Karpas-422 (cell line): ENCODE results near the gene TIMM44. TPM values are rescaled to one million over a fixed set of nuclear protein-coding genes. Genes with fewer than 3 reads are reported as not detected.

ENCODE experiments used
- DNase-seq: peaks from one replicate; pipeline ENCODE4 v3.0.0-alpha.2; 2015
- H2AFZ ChIP-seq: fragments of 200-600 bp; sonication (generic); 2 replicates; pipeline ENCODE4 v1.6.1; 2014; ENCODE audit warnings: antibody characterized with exemption, low read length, mixed read lengths
- H3K27ac ChIP-seq: fragments of 200-600 bp; sonication (generic); 2 replicates; pipeline ENCODE4 v1.5.1; 2014; ENCODE audit warnings: mild to moderate bottlenecking, low read length, moderate library complexity
- H3K27me3 ChIP-seq: fragments of 200-600 bp; sonication (generic); 2 replicates; pipeline ENCODE4 v1.6.1; 2014; ENCODE audit warnings: low read length, mixed read lengths
- H3K36me3 ChIP-seq: fragments of 200-600 bp; sonication (generic); 2 replicates; pipeline ENCODE4 v1.6.1; 2014; ENCODE audit warnings: low read length, mixed read lengths; ENCODE audit not compliant: insufficient read depth
- H3K4me1 ChIP-seq: fragments of 200-600 bp; sonication (generic); 2 replicates; pipeline ENCODE4 v1.6.1; 2014; ENCODE audit warnings: mild to moderate bottlenecking, low read length, mixed read lengths
- H3K4me2 ChIP-seq: fragments of 200-600 bp; sonication (generic); 2 replicates; pipeline ENCODE4 v1.6.1; 2014; ENCODE audit warnings: low read length, low read depth, mild to moderate bottlenecking; ENCODE audit not compliant: poor library complexity, severe bottlenecking
- H3K4me3 ChIP-seq: fragments of 200-600 bp; sonication (generic); 2 replicates; pipeline ENCODE4 v1.5.1; 2014; ENCODE audit warnings: mild to moderate bottlenecking, antibody characterized with exemption, low read length, mixed read lengths
- H3K79me2 ChIP-seq: fragments of 200-600 bp; sonication (generic); 2 replicates; pipeline ENCODE4 v1.6.1; 2014; ENCODE audit warnings: mild to moderate bottlenecking, low read length, mixed read lengths
- H3K9ac ChIP-seq: fragments of 200-600 bp; sonication (generic); 2 replicates; pipeline ENCODE4 v1.6.0; 2014; ENCODE audit warnings: low read length
- H3K9me2 ChIP-seq: fragments of 200-600 bp; sonication (generic), shearing (Covaris generic); replicated peaks from 2 replicates; pipeline ENCODE4 v1.6.0; 2014; ENCODE audit warnings: mild to moderate bottlenecking, low read length, moderate library complexity; ENCODE audit not compliant: insufficient read depth
- H3K9me3 ChIP-seq: fragments of 300-700, 200-600 bp; sonication (generic); 2 replicates; pipeline ENCODE4 v1.6.1; 2014; ENCODE audit warnings: low read length, mixed read lengths
- H4K20me1 ChIP-seq: fragments of 200-600 bp; sonication (generic); 2 replicates; pipeline ENCODE4 v1.6.1; 2014; ENCODE audit warnings: mild to moderate bottlenecking, antibody characterized with exemption, low read length, low read depth; ENCODE audit not compliant: insufficient read depth
- total RNA-seq: library from RNA; depleted of rRNA; stranded (reverse); fragments of >200 nt; shearing (Covaris generic); gene quantifications from 2 replicates; pipeline ENCODE4 v1.2.3, GENCODE V29; 2014; ENCODE audit warnings: low replicate concordance

TIMM44 gene
- total RNA-seq, 1 experiment from 2014 or later, result 43.7 TPM

DNA sequence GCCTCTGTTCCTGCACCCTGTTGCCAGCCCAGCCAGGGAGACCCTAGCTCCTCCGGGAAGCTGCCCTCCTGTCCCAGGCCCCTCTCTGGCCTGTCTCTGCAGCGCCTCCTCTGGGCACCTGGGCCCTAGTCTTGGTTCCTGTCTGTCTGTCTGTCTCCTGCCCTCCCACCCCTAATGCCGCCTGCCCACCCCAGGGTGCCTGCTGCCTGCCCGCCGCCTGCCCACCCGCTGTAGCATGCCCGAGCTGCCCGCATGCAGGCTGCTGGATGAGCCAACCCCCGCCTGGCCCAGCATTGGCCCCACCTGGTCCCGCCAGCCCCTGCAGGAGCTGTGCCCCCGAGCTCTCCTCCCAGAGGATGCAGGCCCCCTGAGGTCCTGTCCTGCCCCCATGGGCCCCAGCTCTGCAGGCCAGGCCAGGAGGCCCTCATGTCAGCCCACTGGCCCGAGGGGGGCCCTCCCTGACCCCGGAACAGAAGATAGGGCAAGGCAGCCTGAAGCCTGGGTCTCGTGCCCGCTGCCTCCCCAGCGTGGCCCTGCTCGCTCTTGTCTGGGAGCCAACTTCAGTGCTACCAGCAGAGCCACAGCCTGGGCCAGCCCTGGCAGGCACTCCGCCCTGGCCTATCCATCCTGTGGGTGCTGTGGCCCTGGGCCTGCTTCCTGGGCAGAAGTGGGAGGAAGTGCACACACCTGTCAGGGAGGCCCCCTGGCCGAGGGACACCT lies 34.6 kb downstream of the TIMM44 start:
- no peaks in the 10 kb centered on the region for H3K9me3 ChIP-seq
- H3K9ac ChIP-seq, result no peak overlapping the region

DNA sequence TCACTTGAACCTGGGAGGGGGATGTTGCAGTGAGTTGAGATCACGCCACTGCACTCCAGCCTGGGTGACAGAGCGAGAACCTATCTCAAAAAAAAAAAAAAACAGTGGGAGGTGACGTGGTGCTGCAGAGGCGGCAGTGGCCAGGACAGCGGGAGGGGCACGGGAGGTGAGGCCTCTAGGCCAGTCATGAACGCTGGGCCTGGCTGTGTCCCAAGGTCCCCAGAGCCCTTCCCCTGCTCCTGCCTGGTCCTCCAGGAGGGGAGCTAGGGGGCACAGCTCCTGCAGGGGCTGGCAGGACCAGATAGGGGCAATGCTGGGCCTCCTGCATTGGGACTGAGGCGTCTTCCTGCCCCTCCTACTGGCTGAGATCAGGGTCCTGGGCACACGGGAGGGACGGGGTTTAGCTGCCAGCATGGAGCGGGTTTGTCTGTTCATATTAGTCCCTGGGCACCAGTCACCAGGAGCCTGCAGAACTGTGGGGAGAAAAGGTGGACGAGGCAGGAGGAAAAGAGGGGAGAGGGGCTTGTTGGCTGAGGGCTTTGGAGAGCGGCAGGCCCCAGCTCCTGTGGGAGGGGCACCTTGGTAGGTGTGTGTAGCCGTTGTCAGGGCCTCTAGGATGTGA lies 35.3 kb downstream of the TIMM44 start:
- H3K9me3 ChIP-seq, result no peaks in the 10 kb centered on the region
- H3K27me3 ChIP-seq, result no peaks in the 10 kb centered on the region
- no peak for DNase-seq
- peaks cover 27% of the 10 kb centered on the region for H3K79me2 ChIP-seq
- H3K9ac ChIP-seq, result no peak overlapping the region
- H3K4me3 ChIP-seq, result no peak overlapping the region
- H3K9me2 ChIP-seq, result no peaks in the 10 kb centered on the region
- H4K20me1 ChIP-seq, result no peaks in the 10 kb centered on the region; the same call in 1 of the 2 replicates
- H3K4me2 ChIP-seq, result no peak overlapping the region
- no peak overlapping the region for H2AFZ ChIP-seq
- H3K27ac ChIP-seq, result no peak overlapping the region
- H3K36me3 ChIP-seq, result no peaks in the 10 kb centered on the region
- H3K4me1 ChIP-seq, result peaks cover 11% of the 10 kb centered on the region

More for the DNA sequence above, 34.6 kb downstream of the TIMM44 start:
- Histone ChIP-seq H3K79me2 (peaks cover 27% of the 10 kb centered on the region), H2AFZ (no peak overlapping the region), H3K4me2 (no peak overlapping the region), H3K27me3 (no peaks in the 10 kb centered on the region), H3K9me2 (no peaks in the 10 kb centered on the region), H4K20me1 (no peaks in the 10 kb centered on the region; the same call in 1 of the 2 replicates), H3K4me1 (peaks cover 9% of the 10 kb centered on the region), H3K36me3 (no peaks in the 10 kb centered on the region), H3K27ac (no peak overlapping the region), H3K4me3 (no peak overlapping the region)
- DNase-seq, result no peak

GRCh38 chr19:7907544-7907943 lies 35.9 kb downstream of the TIMM44 start:
- no peak overlapping the region for H3K4me3 ChIP-seq
- no peak overlapping the region for H3K4me2 ChIP-seq
- H2AFZ ChIP-seq, result no peak overlapping the region
- H3K27ac ChIP-seq, result no peak overlapping the region
- H3K79me2 ChIP-seq, result peaks cover 27% of the 10 kb centered on the region
- no peaks in the 10 kb centered on the region for H3K9me3 ChIP-seq
- H3K4me1 ChIP-seq, result peaks cover 17% of the 10 kb centered on the region
- no peaks in the 10 kb centered on the region for H3K36me3 ChIP-seq
- H3K9me2 ChIP-seq, result no peaks in the 10 kb centered on the region
- no peaks in the 10 kb centered on the region for H3K27me3 ChIP-seq
- DNase-seq, result no peak
- no peak overlapping the region for H3K9ac ChIP-seq
- H4K20me1 ChIP-seq, result no peaks in the 10 kb centered on the region; the same call in 1 of the 2 replicates

- Histone ChIP-seq H3K9ac (no peak overlapping the region), H2AFZ (no peak overlapping the region), H3K4me1 (peaks cover 19% of the 10 kb centered on the region), H3K36me3 (no peaks in the 10 kb centered on the region), H3K27me3 (no peaks in the 10 kb centered on the region), H3K9me3 (no peaks in the 10 kb centered on the region), H3K9me2 (no peaks in the 10 kb centered on the region), H3K27ac (no peak overlapping the region), H3K79me2 (peaks cover 27% of the 10 kb centered on the region), H3K4me2 (no peak overlapping the region), H4K20me1 (no peaks in the 10 kb centered on the region; the same call in 1 of the 2 replicates), H3K4me3 (no peak overlapping the region)
- DNase-seq, result no peak
These were observed 36.3 kb downstream of the TIMM44 start for GRCh38 chr19:7907122-7907521.

- H3K4me3 ChIP-seq, result no peak overlapping the region
- 0 out of 2 replicates have a peak overlapping the region, but pooled peaks have one; percentile 10 for H3K9ac ChIP-seq
- no peak overlapping the region for H2AFZ ChIP-seq
- H3K79me2 ChIP-seq, result peaks cover 27% of the 10 kb centered on the region
- no peaks in the 10 kb centered on the region for H3K27me3 ChIP-seq
- no peak overlapping the region for H3K4me2 ChIP-seq
- no peak for DNase-seq
- no peaks in the 10 kb centered on the region for H3K9me3 ChIP-seq
- H3K36me3 ChIP-seq, result no peaks in the 10 kb centered on the region
- H3K4me1 ChIP-seq, result peaks cover 19% of the 10 kb centered on the region
- no peaks in the 10 kb centered on the region for H3K9me2 ChIP-seq
- H4K20me1 ChIP-seq, result no peaks in the 10 kb centered on the region; the same call in 1 of the 2 replicates
- H3K27ac ChIP-seq, result no peak overlapping the region
These were observed 37.6 kb downstream of the TIMM44 start for GRCh38 chr19:7905859-7906258.

DNA sequence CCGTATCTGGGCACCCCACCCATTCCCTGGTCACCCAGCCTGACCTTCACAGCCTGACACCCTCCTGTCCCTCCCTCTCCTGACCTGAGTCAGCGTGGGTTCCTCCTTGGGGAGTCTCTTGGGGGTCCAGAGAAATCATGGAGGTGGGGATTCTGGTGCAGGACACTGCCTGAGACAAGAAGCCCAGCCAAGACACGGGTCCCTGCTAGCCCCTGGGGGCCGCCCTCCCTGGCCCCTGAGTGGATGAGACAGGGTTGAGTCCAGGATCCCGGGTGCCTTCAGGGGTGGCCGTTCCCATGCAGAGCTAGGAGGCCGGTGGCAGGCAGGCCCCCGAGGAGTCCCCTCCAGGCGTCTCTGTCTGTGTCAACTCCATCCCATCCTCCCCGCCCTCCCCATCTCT lies 38.2 kb downstream of the TIMM44 start:
- Histone ChIP-seq H3K4me3 (peak overlapping the region; percentile 97; the same call in 1 of the 2 replicates), H3K4me1 (peaks cover 19% of the 10 kb centered on the region), H3K4me2 (peak overlapping the region; percentile 94)

DNA sequence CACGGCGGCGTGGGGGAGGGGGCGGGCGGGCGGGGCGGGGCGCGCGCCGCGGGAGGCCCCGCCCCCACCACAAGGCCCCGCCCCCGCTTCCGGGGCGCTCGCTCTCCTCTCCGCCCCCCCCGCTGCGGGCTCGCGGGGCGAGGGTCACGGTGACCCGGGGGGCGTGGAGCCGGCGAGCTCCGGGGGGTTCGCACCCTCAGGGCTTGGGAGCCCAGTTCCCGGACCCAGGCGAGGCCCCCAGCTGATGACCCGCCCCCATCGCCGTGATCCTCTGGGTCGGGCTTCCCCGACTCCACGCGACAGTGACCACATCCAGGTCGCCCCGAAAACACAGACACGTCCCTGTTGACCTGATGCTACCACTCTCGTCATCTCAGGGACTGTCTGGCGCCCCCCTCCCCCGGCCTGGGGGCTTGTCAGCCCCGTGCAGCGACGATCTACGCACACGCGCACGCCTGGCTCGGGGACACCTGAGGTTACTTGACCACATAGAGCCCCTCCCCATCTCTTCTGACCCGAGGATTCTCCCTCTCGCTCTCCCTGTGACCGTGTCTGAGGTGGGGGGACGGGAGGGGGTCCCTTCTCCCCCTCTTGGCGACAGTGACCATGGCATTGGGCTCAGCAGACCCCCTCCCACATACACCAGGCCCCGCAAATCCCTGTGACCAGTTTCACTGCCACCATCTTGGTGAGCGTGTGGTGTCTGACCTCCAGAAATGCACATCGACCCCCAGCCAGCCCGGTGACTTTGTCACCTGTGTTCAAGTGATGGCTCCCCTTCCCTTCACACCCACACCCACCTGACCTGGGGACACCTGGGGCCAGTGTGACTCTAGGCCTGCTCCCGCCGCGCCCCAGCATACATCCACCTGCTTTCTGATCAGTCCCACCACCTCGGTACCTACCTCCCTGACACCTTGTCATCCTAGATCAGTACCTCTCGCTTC lies 39.1 kb downstream of the TIMM44 start:
- Histone ChIP-seq H2AFZ (peak overlapping the region; percentile 48; the same call in 1 of the 2 replicates), H3K27me3 (no peaks in the 10 kb centered on the region), H4K20me1 (no peaks in the 10 kb centered on the region; the same call in 1 of the 2 replicates), H3K9me3 (no peaks in the 10 kb centered on the region), H3K79me2 (peaks cover 27% of the 10 kb centered on the region), H3K4me3 (peak overlapping the region; percentile 97), H3K36me3 (no peaks in the 10 kb centered on the region), H3K9ac (peak overlapping the region; percentile 91), H3K4me1 (peaks cover 19% of the 10 kb centered on the region), H3K27ac (peak overlapping the region; percentile 35; the same call in 1 of the 2 replicates), H3K4me2 (peak overlapping the region; percentile 94), H3K9me2 (no peaks in the 10 kb centered on the region)
- peak; percentile 75 for DNase-seq

More for the DNA sequence above, 38.2 kb downstream of the TIMM44 start:
- peak overlapping the region; percentile 91 for H3K9ac ChIP-seq
- no peaks in the 10 kb centered on the region for H3K9me2 ChIP-seq
- no peaks in the 10 kb centered on the region for H3K36me3 ChIP-seq
- H3K9me3 ChIP-seq, result no peaks in the 10 kb centered on the region
- H3K79me2 ChIP-seq, result peaks cover 27% of the 10 kb centered on the region
- no peaks in the 10 kb centered on the region for H3K27me3 ChIP-seq
- no peak overlapping the region for H3K27ac ChIP-seq
- no peaks in the 10 kb centered on the region; the same call in 1 of the 2 replicates for H4K20me1 ChIP-seq
- no peak overlapping the region for H2AFZ ChIP-seq
- no peak for DNase-seq
